Astrocyte of the cerebellum (primary cell): ENCODE results near the gene TNFRSF6B.
"Not testable (repeated sequence)": the region's sequence is repeated elsewhere in the genome, so short reads cannot be mapped to it uniquely, and the experiment has no call there.

Experiments used
- DNase-seq: peaks from one replicate; pipeline ENCODE4 v3.0.0-alpha.2; 2011; ENCODE audit warnings: low read depth
- H3K4me3 ChIP-seq: 2 replicates; pipeline ENCODE4 v1.5.1; 2011; ENCODE audit warnings: mild to moderate bottlenecking, low read depth, low read length, moderate library complexity
- in situ Hi-C: cut with HindIII; loops from 2 replicates; pipeline ENCODE4 v1.10.0; 2017; ENCODE audit warnings: low sequenced_read_pairs
- TF ChIP-seq, protein P1 (sequence below): IDR thresholded peaks from 2 replicates; pipeline ENCODE4 v1.5.1; 2012; ENCODE audit warnings: low read length, low read depth, moderate library complexity, mild to moderate bottlenecking; ENCODE audit errors: missing control alignments

TNFRSF6B gene, protein sequence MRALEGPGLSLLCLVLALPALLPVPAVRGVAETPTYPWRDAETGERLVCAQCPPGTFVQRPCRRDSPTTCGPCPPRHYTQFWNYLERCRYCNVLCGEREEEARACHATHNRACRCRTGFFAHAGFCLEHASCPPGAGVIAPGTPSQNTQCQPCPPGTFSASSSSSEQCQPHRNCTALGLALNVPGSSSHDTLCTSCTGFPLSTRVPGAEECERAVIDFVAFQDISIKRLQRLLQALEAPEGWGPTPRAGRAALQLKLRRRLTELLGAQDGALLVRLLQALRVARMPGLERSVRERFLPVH

DNA sequence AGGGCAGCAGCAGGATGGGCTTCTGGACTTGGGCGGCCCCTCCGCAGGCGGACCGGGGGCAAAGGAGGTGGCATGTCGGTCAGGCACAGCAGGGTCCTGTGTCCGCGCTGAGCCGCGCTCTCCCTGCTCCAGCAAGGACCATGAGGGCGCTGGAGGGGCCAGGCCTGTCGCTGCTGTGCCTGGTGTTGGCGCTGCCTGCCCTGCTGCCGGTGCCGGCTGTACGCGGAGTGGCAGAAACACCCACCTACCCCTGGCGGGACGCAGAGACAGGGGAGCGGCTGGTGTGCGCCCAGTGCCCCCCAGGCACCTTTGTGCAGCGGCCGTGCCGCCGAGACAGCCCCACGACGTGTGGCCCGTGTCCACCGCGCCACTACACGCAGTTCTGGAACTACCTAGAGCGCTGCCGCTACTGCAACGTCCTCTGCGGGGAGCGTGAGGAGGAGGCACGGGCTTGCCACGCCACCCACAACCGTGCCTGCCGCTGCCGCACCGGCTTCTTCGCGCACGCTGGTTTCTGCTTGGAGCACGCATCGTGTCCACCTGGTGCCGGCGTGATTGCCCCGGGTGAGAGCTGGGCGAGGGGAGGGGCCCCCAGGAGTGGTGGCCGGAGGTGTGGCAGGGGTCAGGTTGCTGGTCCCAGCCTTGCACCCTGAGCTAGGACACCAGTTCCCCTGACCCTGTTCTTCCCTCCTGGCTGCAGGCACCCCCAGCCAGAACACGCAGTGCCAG, at the start of gene TNFRSF6B:
TSS of gene TNFRSF6B (plus strand) at position 25 of the 729 bp plus-strand sequence. CDS start at position 141, 116 bp downstream.
- in situ Hi-C loops: loop anchor here (5.0 kb wide), 1 partner anchor 34 kb away; no protein-coding TSS in a partner anchor
- no peak for DNase-seq
- TF ChIP-seq, protein P1, sequence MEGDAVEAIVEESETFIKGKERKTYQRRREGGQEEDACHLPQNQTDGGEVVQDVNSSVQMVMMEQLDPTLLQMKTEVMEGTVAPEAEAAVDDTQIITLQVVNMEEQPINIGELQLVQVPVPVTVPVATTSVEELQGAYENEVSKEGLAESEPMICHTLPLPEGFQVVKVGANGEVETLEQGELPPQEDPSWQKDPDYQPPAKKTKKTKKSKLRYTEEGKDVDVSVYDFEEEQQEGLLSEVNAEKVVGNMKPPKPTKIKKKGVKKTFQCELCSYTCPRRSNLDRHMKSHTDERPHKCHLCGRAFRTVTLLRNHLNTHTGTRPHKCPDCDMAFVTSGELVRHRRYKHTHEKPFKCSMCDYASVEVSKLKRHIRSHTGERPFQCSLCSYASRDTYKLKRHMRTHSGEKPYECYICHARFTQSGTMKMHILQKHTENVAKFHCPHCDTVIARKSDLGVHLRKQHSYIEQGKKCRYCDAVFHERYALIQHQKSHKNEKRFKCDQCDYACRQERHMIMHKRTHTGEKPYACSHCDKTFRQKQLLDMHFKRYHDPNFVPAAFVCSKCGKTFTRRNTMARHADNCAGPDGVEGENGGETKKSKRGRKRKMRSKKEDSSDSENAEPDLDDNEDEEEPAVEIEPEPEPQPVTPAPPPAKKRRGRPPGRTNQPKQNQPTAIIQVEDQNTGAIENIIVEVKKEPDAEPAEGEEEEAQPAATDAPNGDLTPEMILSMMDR: no peak
- H3K4me3 ChIP-seq: peak within 1 kb of the TSS; percentile 45

DNA sequence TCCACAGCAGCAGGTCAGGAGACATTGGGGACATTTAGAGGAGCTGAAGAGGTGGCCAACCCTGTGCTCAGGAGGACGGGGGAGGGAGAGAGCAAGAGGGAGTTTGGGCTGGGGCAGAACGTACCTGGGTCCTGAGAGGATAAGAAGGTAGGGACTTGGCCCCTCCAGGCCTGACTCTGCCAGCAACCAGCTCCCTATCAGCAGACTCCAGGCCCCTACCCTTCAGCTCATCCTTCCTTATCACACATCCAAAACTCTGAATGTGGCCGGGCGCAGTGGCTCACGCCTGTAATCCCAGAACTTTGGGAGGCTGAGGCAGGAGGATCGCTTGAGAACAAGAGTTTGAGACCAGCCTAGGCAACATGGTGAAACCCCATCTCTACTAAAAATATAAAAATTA, 48.3 kb upstream of the TNFRSF6B start:
- H3K4me3 ChIP-seq: no peak overlapping the region
- no peak for DNase-seq
- in situ Hi-C loops: no loop called here

DNA sequence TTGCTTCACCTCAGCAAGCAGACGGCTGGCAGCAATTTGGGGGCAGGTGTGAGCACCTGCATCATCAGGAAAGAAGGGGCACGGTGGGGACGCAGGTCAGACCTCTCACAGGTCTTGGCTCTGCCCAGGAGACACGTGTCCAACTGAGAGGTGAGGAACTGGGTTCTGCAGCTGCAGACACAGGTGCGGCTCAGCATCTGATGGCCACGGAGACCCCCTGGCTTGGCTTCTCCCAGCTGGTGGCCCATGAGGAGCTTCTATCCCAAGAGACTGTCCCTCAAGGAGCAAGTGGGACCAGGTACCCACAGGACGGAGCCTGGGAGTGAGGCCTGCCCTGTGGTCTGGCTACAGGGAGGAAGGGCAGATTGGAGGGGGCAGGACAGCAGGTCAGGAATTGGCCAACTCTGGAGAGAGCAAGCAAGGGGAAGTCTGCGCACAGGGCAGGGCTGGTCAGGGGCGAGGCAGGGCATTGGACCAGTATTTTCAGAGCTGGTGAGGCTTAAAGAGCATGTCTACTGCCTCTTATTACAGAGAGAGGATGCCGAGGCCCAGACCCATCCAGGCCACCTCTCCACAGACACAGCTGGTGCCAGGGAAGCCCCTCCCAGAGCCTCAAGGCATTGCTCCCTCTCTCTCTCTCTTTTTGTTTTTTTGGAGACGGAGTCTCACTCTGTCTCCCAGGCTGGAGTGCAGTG, 47.4 kb upstream of the TNFRSF6B start:
- no peak for DNase-seq
- in situ Hi-C loops: no loop called here
- H3K4me3 ChIP-seq: no peak overlapping the region

More for the DNA sequence above, 48.3 kb upstream of the TNFRSF6B start:
- TF ChIP-seq, protein P1: no peak

DNA sequence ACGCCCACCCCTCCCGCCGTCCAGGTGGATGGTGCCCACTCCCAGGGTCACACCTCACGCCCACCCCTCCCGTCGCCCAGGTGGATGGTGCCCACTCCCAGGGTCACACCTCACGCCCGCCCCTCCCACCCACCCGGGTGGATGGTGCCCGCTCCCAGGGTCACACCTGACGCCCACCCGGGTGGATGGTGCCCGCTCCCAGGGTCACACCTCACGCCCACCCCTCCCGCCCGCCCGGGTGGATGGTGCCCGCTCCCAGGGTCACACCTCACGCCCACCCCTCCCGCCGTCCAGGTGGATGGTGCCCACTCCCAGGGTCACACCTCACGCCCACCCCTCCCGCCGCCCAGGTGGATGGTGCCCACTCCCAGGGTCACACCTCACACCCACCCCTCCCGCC, 46.0 kb upstream of the TNFRSF6B start:
- in situ Hi-C loops, H3K4me3 ChIP-seq, DNase-seq: not testable (repeated sequence)

More for the DNA sequence above, 47.4 kb upstream of the TNFRSF6B start:
- TF ChIP-seq, protein P1: no peak

DNA sequence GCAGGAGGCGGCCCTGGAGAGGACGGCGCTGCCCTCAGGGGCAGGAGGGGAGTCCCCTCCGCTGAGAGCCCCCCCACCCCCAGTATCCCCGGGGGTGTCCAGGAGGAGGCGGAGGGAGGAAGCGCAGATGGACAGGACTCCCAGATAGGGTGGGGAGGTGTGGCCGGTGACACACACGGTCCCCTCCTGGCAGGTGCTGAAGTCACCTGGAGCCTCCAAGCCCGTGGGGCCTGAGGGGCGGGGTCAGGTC, 44.6 kb upstream of the TNFRSF6B start:
- DNase-seq: no peak
- in situ Hi-C loops: no loop called here
- TF ChIP-seq, protein P1: no peak
- H3K4me3 ChIP-seq: peak overlapping the region; percentile 49

DNA sequence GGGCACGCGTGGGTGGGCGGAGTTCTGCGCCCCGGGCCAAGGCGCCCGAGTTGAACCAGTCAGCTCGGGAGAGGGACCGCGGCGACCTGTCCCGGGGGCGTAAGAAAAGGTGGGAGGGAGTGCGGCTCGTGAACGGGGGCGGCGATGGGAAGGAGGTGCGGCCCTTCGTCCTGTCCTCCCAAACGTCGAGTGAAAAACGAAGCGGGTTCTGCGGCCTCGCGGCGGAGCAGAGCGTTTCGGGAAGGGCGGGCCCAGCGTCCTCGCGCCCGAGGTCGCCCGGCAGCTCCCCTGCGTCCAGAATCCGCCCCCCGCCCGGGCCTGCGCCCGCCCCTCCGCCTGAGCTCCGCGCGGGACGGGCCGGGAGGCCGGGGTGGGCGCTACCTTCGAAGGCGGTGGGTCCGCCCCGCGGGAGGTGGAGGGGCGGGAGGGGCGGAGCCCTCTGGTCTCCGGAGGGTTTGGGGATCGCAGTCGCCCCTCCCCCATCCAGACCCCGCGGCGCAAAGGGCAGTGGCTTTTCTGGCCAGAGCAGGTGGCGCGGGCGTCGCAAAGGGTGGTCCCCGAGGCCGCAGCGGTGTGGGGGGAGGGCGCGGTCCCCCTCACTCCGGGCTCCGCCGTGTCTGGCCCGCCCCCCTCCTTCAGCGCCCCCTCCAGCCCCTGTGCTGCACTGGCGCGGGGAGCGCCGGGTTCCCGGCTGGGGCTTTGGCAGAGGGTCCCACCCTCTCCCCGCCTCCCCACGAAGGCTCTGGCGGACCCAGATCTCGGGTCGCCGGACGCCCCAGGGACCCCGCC, 44.1 kb upstream of the TNFRSF6B start:
- TF ChIP-seq, protein P1: no peak
- DNase-seq: no peak
- in situ Hi-C loops: no loop called here

More for the DNA sequence above, 44.1 kb upstream of the TNFRSF6B start:
- peak overlapping the region; percentile 49 for H3K4me3 ChIP-seq
